ENCODE measurements around the gene NAB2. TPM values are rescaled to one million over a fixed set of nuclear protein-coding genes. Genes with fewer than 3 reads are reported as not detected.

Gene NAB2
- total and polyA plus RNA-seq, 9 of the 15 experiments (the other 6 are each of a cell fraction or from before 2014, with no cell fraction given), result 0.45 to 40.9 (median 20.4) TPM

GRCh38 chr12:57134949-57135348, 46.0 kb downstream of the NAB2 start (continued):
- TF ChIP-seq CHD7 (IDR thresholded peaks at IDR 0.05; ENCODE audit: low read depth, low read length) (no peak), SAFB2 (IDR thresholded peaks at IDR 0.05; ENCODE audit: borderline replicate concordance, low read depth, low read length, severe bottlenecking) (no peak), CXXC5 (CRISPR knock-in tag; IDR thresholded peaks at IDR 0.05) (no peak), E2F3 (CRISPR knock-in tag; IDR thresholded peaks at IDR 0.05) (no peak), WHSC1 (IDR thresholded peaks at IDR 0.05; ENCODE audit: low read length) (no peak), ZNF696 (CRISPR knock-in tag; conservative IDR thresholded peaks at IDR 0.05) (no peak), ZFPM2 (CRISPR knock-in tag; IDR thresholded peaks at IDR 0.05) (no peak), ZNF318 (IDR thresholded peaks at IDR 0.05; ENCODE audit: borderline replicate concordance in 1 of 2, low read depth in 1 of 2) (no peak)

Measured in K562 (cell line).